HEK293 (cell line): ENCODE measurements around the gene ATG10.
A peak's percentile ranks its signal among the peaks of the same experiment; 100 is the strongest.

ENCODE experiments used
- CTCF ChIA-PET: fragments of 350-600 bp; formaldehyde crosslinking; extraction: SDS; loops from one replicate; lab custom pipeline; 2021; ENCODE audit warnings: antibody characterized with exemption; lab: Yijun Ruan, JAX
- POLR2A ChIA-PET: fragments of 300-600 bp; formaldehyde crosslinking; extraction: SDS; loops from one replicate; lab custom pipeline; 2020; ENCODE audit warnings: antibody characterized with exemption, inconsistent platforms; lab: Yijun Ruan, JAX
- H3K27ac ChIP-seq: fragments of 200-500 bp; sonication (Bioruptor generic); 2 replicates; pipeline ENCODE4 v1.5.1; 2014; ENCODE audit warnings: low read depth, low read length, control low read depth, inconsistent platforms; ENCODE audit errors: extremely low read depth
- H3K36me3 ChIP-seq, 2 experiments: fragments of 200-500 bp in 1 of 2; sonication (Bioruptor generic) in 1 of 2; 1 replicate in 1 of 2; 2 replicates in 1 of 2; pipeline ENCODE4 v1.5.1; 2014 to 2017; ENCODE audit warnings: inconsistent platforms in 2 of 2, low read length in 2 of 2; ENCODE audit not compliant: control insufficient read depth in 2 of 2, insufficient read depth in 1 of 2
- H3K4me1 ChIP-seq: fragments of 200-500 bp; sonication (Bioruptor generic); 2 replicates; pipeline ENCODE4 v1.5.1; 2014; ENCODE audit warnings: mild to moderate bottlenecking, low read length, inconsistent platforms; ENCODE audit not compliant: control insufficient read depth, insufficient read depth
- H3K4me3 ChIP-seq: 2 replicates; pipeline ENCODE4 v1.5.1; 2011; ENCODE audit warnings: low read depth, mild to moderate bottlenecking, control low read depth, low read length, moderate library complexity
- H3K9me3 ChIP-seq: fragments of 200-500 bp; sonication (Bioruptor generic); 2 replicates; pipeline ENCODE4 v1.5.1; 2014; ENCODE audit warnings: low read depth, low read length, inconsistent platforms; ENCODE audit not compliant: control insufficient read depth, insufficient read depth
- GLIS1 ChIP-seq: fragments of 450-650 bp; formaldehyde crosslinking; IDR thresholded peaks from 2 replicates; pipeline ENCODE4 v1.5.1; 2016; ENCODE audit warnings: missing biosample characterization, missing genetic modification characterization
- OSR2 ChIP-seq: fragments of 450-650 bp; formaldehyde crosslinking; IDR thresholded peaks from 2 replicates; pipeline ENCODE4 v1.5.1; 2016; ENCODE audit warnings: missing biosample characterization, missing genetic modification characterization
- REPIN1 ChIP-seq: fragments of 450-650 bp; formaldehyde crosslinking; IDR thresholded peaks from 2 replicates; pipeline ENCODE4 v1.5.1; 2017; ENCODE audit warnings: missing biosample characterization, missing genetic modification characterization, low read depth
- SP3 ChIP-seq: fragments of 450-650 bp; formaldehyde crosslinking; IDR thresholded peaks from 2 replicates; pipeline ENCODE4 v1.5.1; 2016; ENCODE audit warnings: missing biosample characterization, missing genetic modification characterization
- TRIM28 ChIP-seq: IDR thresholded peaks from 2 replicates; pipeline ENCODE4 v1.6.1; 2011; ENCODE audit warnings: low read length, control low read depth, borderline replicate concordance
- WT1 ChIP-seq: fragments of 450-650 bp; formaldehyde crosslinking; IDR thresholded peaks from 2 replicates; pipeline ENCODE4 v1.5.1; 2016; ENCODE audit warnings: missing biosample characterization, missing genetic modification characterization
- ZNF175 ChIP-seq: fragments of 450-650 bp; formaldehyde crosslinking; IDR thresholded peaks from 2 replicates; pipeline ENCODE4 v1.5.1; 2016; ENCODE audit warnings: missing biosample characterization, missing genetic modification characterization
- ZNF23 ChIP-seq: fragments of 450-650 bp; formaldehyde crosslinking; IDR thresholded peaks from 2 replicates; pipeline ENCODE4 v1.5.1; 2016; ENCODE audit warnings: missing biosample characterization, missing genetic modification characterization, borderline replicate concordance
- ZNF335 ChIP-seq: fragments of 450-650 bp; formaldehyde crosslinking; conservative IDR thresholded peaks from 2 replicates; pipeline ENCODE4 v1.5.1; 2016; ENCODE audit warnings: missing biosample characterization, missing genetic modification characterization
- ZNF366 ChIP-seq: fragments of 450-650 bp; formaldehyde crosslinking; conservative IDR thresholded peaks from 2 replicates; pipeline ENCODE4 v1.5.1; 2016; ENCODE audit warnings: missing biosample characterization, missing genetic modification characterization
- ZNF514 ChIP-seq: fragments of 450-650 bp; formaldehyde crosslinking; IDR thresholded peaks from 2 replicates; pipeline ENCODE4 v1.5.1; 2016; ENCODE audit warnings: missing biosample characterization, missing genetic modification characterization
- ZNF629 ChIP-seq: fragments of 450-650 bp; formaldehyde crosslinking; IDR thresholded peaks from 2 replicates; pipeline ENCODE4 v1.5.1; 2017; ENCODE audit warnings: missing biosample characterization, missing genetic modification characterization
- ZNF660 ChIP-seq: fragments of 450-650 bp; IDR thresholded peaks from 2 replicates; pipeline ENCODE4 v1.5.1; 2018; ENCODE audit warnings: missing biosample characterization, mild to moderate bottlenecking, missing genetic modification characterization
- ZNF792 ChIP-seq: fragments of 450-650 bp; formaldehyde crosslinking; IDR thresholded peaks from 2 replicates; pipeline ENCODE4 v1.5.1; 2016; ENCODE audit warnings: missing biosample characterization, missing genetic modification characterization
- ZSCAN16 ChIP-seq: fragments of 450-650 bp; formaldehyde crosslinking; IDR thresholded peaks from 2 replicates; pipeline ENCODE4 v1.5.1; 2016; ENCODE audit warnings: missing biosample characterization, missing genetic modification characterization
- TF ChIP-seq, protein P1 (sequence below): fragments of 450-650 bp; formaldehyde crosslinking; IDR thresholded peaks from 2 replicates; pipeline ENCODE4 v1.5.1; 2016; ENCODE audit warnings: missing biosample characterization, missing genetic modification characterization
- TF ChIP-seq, protein P2 (sequence below): fragments of 450-650 bp; formaldehyde crosslinking; IDR thresholded peaks from 2 replicates; pipeline ENCODE4 v1.5.1; 2016; ENCODE audit warnings: missing biosample characterization, missing genetic modification characterization
- TF ChIP-seq, protein P3 (sequence below): fragments of 450-650 bp; formaldehyde crosslinking; IDR thresholded peaks from 2 replicates; pipeline ENCODE4 v1.5.1; 2016; ENCODE audit warnings: missing biosample characterization, missing genetic modification characterization
- TF ChIP-seq, protein P4 (sequence below): fragments of 450-650 bp; formaldehyde crosslinking; IDR thresholded peaks from 2 replicates; pipeline ENCODE4 v1.5.1; 2017; ENCODE audit warnings: missing biosample characterization, missing genetic modification characterization

Gene ATG10

DNA sequence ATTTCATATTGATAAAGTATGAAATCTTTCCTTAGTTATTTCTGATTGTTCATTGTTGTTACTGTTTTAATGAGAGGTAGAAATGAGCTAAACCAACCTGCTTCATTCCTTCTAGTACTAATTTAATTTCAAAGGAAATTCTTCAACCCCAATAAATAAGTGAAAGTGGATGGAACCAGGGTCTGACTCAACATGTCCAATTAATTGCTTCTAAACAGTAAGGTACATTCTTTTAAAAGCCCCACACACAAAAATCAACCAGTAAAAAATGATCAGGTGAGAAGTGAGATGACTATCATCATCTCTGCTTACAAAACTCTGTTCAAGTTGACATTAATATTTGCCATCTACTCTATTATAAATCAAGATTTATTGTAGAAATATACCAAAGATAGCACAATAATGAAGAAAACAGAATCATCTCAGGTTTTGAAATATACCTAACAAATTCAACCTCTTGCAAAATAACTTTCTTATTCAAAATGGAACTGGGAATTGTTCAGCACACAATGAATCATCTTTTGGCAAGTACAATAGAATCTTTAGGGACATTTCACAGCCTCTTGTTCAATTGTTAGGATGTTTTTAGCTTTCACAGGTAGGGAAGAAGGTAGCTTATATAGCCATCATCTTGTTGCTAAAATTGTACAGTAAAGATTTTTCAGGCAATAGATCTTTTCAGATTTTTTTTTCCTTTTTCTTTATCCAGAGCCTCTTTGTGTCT lies 191.8 kb downstream of the ATG10 start:
- no peak overlapping the region for H3K27ac ChIP-seq
- ChIA-PET CTCF (interaction anchor here (0.7 to 2.6 kb wide), 7 partner anchors 15 to 864 kb away, joined by 3 to 33 read pairs (median 7); partner anchors contain the start of gene SSBP2), POLR2A (interaction anchor here (1.2 to 1.3 kb wide), 2 partner anchors 192 to 313 kb away, joined by 3 to 5 read pairs; partner anchors contain the start of gene ATG10)
- H3K36me3 ChIP-seq, result no peaks in the 10 kb centered on the region
- H3K9me3 ChIP-seq, result no peaks in the 10 kb centered on the region
- H3K4me3 ChIP-seq, result no peak overlapping the region
- peaks cover 19% of the 10 kb centered on the region for H3K4me1 ChIP-seq
- TF ChIP-seq, protein P1, sequence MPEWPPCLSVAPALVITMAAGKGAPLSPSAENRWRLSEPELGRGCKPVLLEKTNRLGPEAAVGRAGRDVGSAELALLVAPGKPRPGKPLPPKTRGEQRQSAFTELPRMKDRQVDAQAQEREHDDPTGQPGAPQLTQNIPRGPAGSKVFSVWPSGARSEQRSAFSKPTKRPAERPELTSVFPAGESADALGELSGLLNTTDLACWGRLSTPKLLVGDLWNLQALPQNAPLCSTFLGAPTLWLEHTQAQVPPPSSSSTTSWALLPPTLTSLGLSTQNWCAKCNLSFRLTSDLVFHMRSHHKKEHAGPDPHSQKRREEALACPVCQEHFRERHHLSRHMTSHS (tag by site-specific recombination), result no peak
- TF ChIP-seq ZNF23 (tag by site-specific recombination), result no peak
- TF ChIP-seq, protein P2, sequence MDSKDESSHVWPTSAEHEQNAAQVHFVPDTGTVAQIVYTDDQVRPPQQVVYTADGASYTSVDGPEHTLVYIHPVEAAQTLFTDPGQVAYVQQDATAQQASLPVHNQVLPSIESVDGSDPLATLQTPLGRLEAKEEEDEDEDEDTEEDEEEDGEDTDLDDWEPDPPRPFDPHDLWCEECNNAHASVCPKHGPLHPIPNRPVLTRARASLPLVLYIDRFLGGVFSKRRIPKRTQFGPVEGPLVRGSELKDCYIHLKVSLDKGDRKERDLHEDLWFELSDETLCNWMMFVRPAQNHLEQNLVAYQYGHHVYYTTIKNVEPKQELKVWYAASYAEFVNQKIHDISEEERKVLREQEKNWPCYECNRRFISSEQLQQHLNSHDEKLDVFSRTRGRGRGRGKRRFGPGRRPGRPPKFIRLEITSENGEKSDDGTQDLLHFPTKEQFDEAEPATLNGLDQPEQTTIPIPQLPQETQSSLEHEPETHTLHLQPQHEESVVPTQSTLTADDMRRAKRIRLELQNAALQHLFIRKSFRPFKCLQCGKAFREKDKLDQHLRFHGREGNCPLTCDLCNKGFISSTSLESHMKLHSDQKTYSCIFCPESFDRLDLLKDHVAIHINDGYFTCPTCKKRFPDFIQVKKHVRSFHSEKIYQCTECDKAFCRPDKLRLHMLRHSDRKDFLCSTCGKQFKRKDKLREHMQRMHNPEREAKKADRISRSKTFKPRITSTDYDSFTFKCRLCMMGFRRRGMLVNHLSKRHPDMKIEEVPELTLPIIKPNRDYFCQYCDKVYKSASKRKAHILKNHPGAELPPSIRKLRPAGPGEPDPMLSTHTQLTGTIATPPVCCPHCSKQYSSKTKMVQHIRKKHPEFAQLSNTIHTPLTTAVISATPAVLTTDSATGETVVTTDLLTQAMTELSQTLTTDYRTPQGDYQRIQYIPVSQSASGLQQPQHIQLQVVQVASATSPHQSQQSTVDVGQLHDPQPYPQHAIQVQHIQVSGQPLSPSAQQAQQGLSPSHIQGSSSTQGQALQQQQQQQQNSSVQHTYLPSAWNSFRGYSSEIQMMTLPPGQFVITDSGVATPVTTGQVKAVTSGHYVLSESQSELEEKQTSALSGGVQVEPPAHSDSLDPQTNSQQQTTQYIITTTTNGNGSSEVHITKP (tag by site-specific recombination), result peak; percentile 64
- TF ChIP-seq, protein P3, sequence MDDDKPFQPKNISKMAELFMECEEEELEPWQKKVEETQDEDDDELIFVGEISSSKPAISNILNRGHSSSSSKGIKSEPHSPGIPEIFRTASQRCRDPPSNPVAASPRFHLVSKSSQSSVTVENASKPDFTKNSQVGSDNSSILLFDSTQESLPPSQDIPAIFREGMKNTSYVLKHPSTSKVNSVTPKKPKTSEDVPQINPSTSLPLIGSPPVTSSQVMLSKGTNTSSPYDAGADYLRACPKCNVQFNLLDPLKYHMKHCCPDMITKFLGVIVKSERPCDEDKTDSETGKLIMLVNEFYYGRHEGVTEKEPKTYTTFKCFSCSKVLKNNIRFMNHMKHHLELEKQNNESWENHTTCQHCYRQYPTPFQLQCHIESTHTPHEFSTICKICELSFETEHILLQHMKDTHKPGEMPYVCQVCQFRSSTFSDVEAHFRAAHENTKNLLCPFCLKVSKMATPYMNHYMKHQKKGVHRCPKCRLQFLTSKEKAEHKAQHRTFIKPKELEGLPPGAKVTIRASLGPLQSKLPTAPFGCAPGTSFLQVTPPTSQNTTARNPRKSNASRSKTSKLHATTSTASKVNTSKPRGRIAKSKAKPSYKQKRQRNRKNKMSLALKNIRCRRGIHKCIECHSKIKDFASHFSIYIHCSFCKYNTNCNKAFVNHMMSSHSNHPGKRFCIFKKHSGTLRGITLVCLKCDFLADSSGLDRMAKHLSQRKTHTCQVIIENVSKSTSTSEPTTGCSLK (tag by site-specific recombination), result no peak
- no peak for TF ChIP-seq GLIS1 (tag by site-specific recombination)

DNA sequence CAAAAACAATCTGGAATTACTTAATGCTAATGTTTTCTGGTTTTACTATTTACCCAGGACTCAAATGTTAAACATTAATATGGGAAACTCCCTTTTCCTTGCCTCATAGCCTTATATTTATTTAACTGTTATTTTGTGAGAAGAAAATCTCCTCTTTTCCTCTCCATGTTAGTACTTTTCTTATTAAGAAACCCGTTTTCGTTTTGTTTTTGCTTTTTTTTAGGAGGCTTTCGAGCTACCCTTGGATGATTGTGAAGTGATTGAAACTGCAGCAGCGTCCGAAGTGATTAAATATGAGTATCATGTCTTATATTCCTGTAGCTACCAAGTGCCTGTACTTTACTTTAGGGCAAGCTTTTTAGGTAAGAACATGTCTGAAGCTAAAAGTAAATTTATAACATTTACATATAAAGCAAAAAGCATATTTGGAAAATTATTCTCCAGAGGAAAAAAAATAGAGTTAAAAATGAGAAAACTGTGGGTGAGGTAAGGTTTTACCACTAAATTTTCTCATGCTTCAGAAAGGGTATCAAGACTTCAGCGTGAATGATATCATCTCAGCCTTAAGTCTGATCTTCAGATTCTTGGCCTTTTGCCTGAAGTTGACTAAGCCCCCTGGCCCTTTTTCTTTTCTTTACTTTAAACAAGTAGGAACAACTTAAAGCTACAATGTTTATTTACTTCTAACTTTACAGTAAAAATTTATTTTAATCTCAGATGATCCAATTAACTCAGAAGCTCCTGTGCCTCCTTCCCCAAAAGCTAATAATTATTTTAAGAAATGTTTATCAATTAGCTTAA lies 192.6 kb downstream of the ATG10 start:
- Histone ChIP-seq H3K4me1 (peaks cover 19% of the 10 kb centered on the region), H3K36me3 (no peaks in the 10 kb centered on the region), H3K27ac (peak overlapping the region; percentile 45), H3K4me3 (no peak overlapping the region), H3K9me3 (no peaks in the 10 kb centered on the region)
- TF ChIP-seq WT1 (tag by site-specific recombination) (0 out of 2 replicates have a peak, but pooled peaks have one; percentile 33), SP3 (no peak), TRIM28 (0 out of 2 replicates have a peak, but pooled peaks have one; percentile 35), REPIN1 (tag by site-specific recombination) (no peak), ZNF660 (tag by site-specific recombination) (peak; percentile 88; the same call in 1 of the 2 replicates), ZSCAN16 (tag by site-specific recombination) (no peak), ZNF335 (peak; percentile 56), ZNF629 (tag by site-specific recombination) (peak; percentile 32; the same call in 1 of the 2 replicates), ZNF175 (tag by site-specific recombination) (no peak), OSR2 (peak; percentile 43; the same call in 1 of the 2 replicates), ZNF792 (no peak), ZNF366 (tag by site-specific recombination) (peak; percentile 51; the same call in 1 of the 2 replicates), ZNF514 (tag by site-specific recombination) (no peak)
- TF ChIP-seq, protein P4, sequence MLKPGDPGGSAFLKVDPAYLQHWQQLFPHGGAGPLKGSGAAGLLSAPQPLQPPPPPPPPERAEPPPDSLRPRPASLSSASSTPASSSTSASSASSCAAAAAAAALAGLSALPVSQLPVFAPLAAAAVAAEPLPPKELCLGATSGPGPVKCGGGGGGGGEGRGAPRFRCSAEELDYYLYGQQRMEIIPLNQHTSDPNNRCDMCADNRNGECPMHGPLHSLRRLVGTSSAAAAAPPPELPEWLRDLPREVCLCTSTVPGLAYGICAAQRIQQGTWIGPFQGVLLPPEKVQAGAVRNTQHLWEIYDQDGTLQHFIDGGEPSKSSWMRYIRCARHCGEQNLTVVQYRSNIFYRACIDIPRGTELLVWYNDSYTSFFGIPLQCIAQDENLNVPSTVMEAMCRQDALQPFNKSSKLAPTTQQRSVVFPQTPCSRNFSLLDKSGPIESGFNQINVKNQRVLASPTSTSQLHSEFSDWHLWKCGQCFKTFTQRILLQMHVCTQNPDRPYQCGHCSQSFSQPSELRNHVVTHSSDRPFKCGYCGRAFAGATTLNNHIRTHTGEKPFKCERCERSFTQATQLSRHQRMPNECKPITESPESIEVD (tag by site-specific recombination), result peak; percentile 63; the same call in 1 of the 2 replicates
- CTCF ChIA-PET, result interaction anchor here (0.5 to 2.6 kb wide), 21 partner anchors 11 to 1189 kb away, joined by 3 to 33 read pairs (median 4); partner anchors contain the start of gene SSBP2
- POLR2A ChIA-PET, result interaction anchor here (1.2 to 2.1 kb wide), 3 partner anchors 193 to 314 kb away, joined by 3 to 12 read pairs (median 5); partner anchors contain the start of gene ATG10
